Stimulated activated naive CD8-positive, alpha-beta T cell treated with anti-CD3 and anti-CD28 coated beads, Interleukin-15, Interleukin-2, amounts not matched to agents 100 U/mL and 50 U/mL, for 24 hours (primary cell): ENCODE results near the gene CGNL1.

ENCODE experiments used
- ATAC-seq: fragments of 150-1000 bp; cut with Tn5 transposase; one replicate; pipeline ENCODE4 v1.10.0; 2021
- DNase-seq: peaks from one replicate; pipeline ENCODE4 v3.0.0; 2021

CGNL1 gene

DNA sequence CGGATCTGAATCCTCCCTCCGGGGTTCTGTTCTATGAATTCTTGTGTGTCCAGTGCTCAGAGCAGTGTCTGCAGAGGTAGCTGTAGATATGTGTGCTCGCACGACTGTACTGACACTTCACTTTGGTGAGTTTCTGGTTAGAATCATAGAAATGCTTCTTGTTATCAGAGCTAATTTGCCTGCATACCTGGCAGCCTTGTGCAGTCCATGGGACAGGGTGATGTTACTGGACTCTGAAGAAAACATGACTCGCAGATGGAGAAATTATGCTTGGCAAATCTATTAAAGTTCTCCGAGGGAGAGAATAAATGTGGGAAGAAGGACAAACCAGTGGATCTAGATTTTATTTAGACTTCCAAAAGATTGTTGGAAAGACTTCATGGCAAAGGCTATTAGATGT, 12.2 kb downstream of the CGNL1 start:
- no peak for DNase-seq
- ATAC-seq: no peak

- ATAC-seq: no peak
- DNase-seq: no peak
Measured at GRCh38 chr15:57389991-57390390, 13.7 kb downstream of the CGNL1 start.

DNA sequence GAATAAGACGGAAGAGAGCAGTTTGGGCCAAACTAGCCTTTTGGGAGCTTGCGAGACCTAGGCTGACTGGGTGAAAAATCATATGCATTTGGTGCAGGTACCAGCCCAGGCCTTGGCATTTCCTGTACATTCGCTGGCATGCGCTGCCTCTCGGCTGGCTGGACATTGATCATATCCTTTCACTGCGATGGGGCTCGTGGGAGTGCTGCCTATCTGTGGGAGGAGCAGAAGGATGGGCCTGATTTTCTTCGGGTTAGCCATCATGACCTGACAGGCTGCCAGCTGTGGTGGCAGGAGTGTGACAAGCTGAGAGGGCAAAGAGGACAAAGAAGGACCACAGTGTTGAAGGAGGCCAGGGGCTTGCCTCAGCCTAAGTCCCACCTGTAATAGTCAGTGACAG, 14.3 kb downstream of the CGNL1 start:
- no peak for ATAC-seq
- no peak for DNase-seq

- ATAC-seq: no peak
- DNase-seq: no peak
Measured at GRCh38 chr15:57391537-57391936, 15.2 kb downstream of the CGNL1 start.

DNA sequence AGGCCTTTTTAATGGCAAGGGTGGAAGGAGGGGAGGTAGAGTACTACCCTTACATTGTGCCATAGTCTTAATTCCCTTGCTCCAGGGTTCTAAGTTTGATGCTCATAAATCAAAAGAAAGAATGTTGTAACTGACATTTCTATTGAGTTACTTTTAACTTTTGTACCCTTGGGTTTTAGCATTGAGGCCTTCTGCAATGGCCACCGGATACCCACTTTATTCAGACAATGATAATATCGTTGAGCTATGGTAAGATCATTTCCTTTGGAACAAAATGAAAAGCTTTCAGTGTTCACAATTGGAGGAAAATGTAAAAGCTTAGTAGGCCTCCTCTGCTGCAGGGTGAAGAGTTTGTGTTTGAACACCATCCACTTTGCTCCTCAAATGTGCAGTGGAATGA, 16.8 kb downstream of the CGNL1 start:
- ATAC-seq (no peak), DNase-seq (no peak)

DNA sequence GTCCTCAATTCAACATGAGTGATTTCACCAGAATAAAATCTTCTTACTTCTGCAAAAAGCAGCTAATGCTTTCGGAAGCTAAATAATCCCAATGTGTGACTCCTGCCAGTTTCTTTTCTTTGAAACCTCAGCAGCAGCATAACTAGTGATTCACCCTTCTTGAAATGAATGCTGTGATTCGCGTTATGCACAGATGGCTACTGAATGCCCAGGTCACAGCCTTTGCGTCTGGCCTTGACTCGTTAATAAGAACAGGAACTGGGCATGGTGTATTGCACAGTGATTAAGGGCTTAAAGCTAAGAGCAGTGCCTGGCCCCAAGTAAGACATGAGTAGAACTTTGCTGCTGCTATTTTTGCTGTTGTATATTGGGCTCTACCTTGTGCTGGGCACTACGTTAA, 19.0 kb downstream of the CGNL1 start:
- no peak for ATAC-seq
- no peak for DNase-seq

DNA sequence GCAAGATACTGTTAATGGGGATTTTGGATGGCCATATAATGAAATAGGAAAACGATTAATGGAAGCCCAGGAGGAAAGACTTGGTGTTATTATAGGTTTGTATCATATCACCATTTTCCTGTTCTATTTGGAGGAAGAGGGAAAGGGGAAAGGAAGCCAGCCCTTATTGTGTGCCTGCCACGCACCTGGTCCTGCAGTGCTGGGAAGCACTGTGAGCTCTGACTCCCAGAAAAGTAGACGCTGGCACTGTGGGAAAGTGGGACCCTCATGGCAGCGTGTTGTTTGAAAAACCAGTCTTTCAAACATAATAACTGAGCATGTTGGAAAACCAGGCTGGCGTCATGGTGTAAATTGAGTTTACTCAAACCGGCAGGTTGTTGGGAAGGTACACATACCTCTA, 22.0 kb downstream of the CGNL1 start:
- ATAC-seq: no peak
- no peak for DNase-seq

- DNase-seq: no peak
- no peak for ATAC-seq
Measured at GRCh38 chr15:57401546-57401945, 25.2 kb downstream of the CGNL1 start.

GRCh38 chr15:57403017-57403416, 26.7 kb downstream of the CGNL1 start:
- ATAC-seq (no peak), DNase-seq (no peak)

GRCh38 chr15:57403566-57404325, 27.4 kb downstream of the CGNL1 start:
- ATAC-seq (no peak), DNase-seq (no peak)

- DNase-seq: no peak
- no peak for ATAC-seq
Measured at GRCh38 chr15:57405133-57405532, 28.8 kb downstream of the CGNL1 start.

GRCh38 chr15:57406062-57406772, 29.9 kb downstream of the CGNL1 start:
- ATAC-seq: no peak
- DNase-seq: no peak

- DNase-seq (no peak), ATAC-seq (no peak)
Measured at GRCh38 chr15:57410373-57410772, 34.1 kb downstream of the CGNL1 start.

GRCh38 chr15:57411945-57412768, 35.9 kb downstream of the CGNL1 start:
- no peak for DNase-seq
- ATAC-seq: no peak

DNA sequence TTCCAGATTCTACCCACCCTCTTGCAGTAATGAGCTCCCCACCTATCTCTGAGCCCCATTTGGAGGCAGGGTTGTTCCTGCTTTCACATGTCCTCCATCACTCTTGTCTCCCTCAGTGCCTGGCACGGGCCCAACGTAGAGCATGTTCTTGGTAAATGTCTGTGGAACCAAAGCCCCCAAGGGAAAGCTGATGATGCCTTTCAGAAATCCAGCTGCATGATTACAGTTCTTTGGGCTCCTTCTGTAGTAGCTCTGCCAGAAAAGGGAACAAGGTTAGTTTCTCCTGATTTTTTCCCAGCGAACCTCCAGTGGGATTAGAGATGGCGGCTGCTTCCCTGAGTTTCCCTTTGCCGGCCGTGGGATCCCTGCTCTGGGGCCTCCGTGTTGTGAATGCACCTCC, 39.3 kb downstream of the CGNL1 start:
- ATAC-seq: no peak
- DNase-seq: no peak

DNA sequence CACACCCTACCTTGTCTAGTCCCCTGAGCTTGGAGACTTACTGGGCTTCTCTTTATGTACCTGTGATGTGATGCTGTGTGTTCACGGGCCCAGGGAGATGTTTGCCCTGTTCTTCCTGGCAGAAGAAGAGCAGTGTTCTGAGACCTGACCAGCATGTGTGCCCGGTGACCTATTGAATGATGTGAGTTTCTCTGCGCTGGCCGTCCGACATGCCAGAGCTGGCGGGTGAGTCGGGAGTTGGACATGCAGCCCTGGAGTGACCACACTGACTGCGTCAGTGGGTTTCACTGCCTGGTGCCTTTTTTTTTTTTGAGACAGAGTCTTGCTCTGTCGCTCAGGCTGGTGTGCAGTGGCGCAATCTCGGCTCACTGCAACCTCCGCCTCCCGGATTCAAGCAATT, 42.3 kb downstream of the CGNL1 start:
- ATAC-seq: no peak

GRCh38 chr15:57419335-57419734, 43.0 kb downstream of the CGNL1 start:
- DNase-seq: no peak
- ATAC-seq: no peak

More for the DNA sequence above, 42.3 kb downstream of the CGNL1 start:
- DNase-seq: no peak

DNA sequence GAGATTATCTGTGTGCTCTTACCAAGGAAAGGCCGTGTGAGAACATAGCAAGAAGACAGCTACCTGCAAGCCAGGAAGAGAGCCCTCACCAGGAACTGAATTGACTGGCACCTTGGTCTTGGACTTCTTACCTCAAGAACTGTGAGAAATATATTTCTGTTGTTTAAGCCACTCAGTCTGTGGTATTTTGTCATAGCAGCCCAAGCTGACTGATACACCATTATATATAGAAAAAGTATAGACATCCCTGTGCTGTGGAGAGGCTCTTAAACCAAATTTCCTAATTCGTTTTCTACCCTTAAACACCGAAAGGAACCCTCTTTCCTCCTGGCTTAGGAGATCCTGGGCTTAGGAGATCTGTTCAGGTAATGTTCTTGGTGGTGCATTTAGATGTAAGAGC, 44.8 kb downstream of the CGNL1 start:
- DNase-seq: no peak
- ATAC-seq: no peak

GRCh38 chr15:57421551-57421950, 45.2 kb downstream of the CGNL1 start:
- ATAC-seq (no peak), DNase-seq (no peak)

GRCh38 chr15:57422113-57422754, 45.9 kb downstream of the CGNL1 start:
- DNase-seq: no peak
- ATAC-seq: no peak

GRCh38 chr15:57423599-57424140, 47.4 kb downstream of the CGNL1 start:
- DNase-seq: no peak
- no peak for ATAC-seq
